ENCODE measurements around the gene MBNL1. TPM values are rescaled to one million over a fixed set of nuclear protein-coding genes. Genes with fewer than 3 reads are reported as not detected.

The MBNL1 gene
- total RNA-seq, 4 donors from 2014 or later, result 413 to 774 (median 604) TPM

GRCh38 chr3:152413240-152413639, 144.5 kb downstream of the MBNL1 start:
- TF ChIP-seq CTCF (IDR thresholded peaks at IDR 0.05; ENCODE audit: low read depth), result no peak

DNA sequence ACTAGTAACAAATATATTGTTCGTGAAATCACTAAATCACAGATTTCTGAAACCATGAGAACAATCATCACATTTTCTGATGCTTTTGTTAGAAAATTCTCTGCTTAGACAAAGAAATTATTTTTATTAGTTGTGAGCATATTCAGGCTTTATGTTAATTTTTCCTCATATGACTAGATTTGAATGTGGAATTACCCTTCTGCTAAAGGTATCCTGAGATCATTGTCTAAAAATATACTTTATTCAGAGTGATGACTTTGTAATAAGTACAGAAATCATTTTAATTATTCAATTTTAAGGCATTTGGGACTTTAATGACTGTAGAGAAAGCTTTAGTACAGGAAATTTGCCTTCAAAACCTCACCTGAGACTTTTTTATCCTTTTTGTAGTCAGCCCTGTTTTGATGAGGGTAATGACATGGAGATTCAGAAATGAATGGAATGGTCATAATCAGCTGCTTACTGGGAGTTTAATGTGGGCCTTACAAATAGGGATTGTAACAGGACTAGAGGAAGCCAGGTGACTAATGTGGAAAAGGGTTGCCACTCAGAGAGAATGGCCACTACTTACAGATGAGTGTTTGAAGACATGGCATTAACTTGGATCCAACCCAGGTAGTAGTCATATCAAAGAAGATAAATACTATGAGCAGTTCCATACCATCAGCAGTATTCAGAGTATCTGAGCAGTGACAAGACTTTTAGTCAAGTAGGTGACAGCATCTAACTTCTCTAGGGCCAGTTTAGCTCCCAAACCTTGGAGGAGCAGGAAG, 148.3 kb downstream of the MBNL1 start:
- no peak for TF ChIP-seq CTCF (IDR thresholded peaks at IDR 0.05; ENCODE audit: low read depth)

DNA sequence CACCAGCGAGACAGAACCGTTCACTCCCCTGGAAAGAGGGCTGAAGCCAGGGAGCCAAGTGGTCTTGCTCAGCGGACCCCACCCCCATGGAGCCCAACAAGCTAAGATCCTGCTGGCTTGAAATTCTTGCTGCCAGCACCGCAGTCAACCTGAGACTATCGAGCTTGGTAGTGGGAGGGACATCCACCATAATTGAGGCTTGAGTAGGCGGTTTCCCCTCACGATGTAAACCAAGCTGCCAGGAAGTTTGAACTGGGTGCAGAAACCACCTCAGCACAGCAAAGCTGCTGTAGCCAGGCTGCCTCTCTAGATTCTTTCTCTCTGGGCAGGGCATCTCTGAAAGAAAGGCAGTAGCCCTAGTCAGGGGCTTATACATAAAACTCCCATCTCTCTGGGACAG, 151.0 kb downstream of the MBNL1 start:
- no peak for TF ChIP-seq CTCF (IDR thresholded peaks at IDR 0.05; ENCODE audit: low read depth)

- TF ChIP-seq CTCF (IDR thresholded peaks at IDR 0.05; ENCODE audit: low read depth), result no peak
These were observed 152.4 kb downstream of the MBNL1 start for GRCh38 chr3:152421162-152421561.

DNA sequence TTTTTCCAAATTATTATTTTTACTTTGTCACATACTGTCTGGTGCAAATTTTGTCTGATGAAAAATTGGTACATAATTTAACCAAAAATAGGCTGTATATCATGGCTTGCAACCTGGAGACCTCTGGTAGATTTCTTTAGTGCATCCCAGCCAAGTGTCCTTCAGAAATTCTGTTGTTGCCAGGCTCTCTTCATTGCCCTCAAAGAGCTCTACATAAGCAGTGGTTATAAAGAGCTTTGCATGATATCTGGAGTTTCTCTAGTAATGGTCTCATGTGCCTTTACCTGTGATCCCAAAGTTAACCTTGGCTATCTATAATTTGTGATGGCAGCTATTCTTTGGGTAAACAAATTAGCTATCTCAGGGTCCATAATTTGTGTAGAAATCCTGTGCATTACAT, 157.7 kb downstream of the MBNL1 start:
- TF ChIP-seq CTCF (IDR thresholded peaks at IDR 0.05; ENCODE audit: low read depth), result no peak

- no peak for TF ChIP-seq CTCF (IDR thresholded peaks at IDR 0.05; ENCODE audit: low read depth)
These were observed 159.8 kb downstream of the MBNL1 start for GRCh38 chr3:152428577-152428976.

GRCh38 chr3:152430223-152431002, 161.7 kb downstream of the MBNL1 start:
- TF ChIP-seq CTCF (IDR thresholded peaks at IDR 0.05; ENCODE audit: low read depth), result no peak
